Activated T-helper 17 cell treated with anti-CD3 and anti-CD28 coated beads, Interleukin-2, amount 50 U/mL, for 72 hours (primary cell): ENCODE results near the gene ELMO1. TPM values are rescaled to one million over a fixed set of nuclear protein-coding genes. Genes with fewer than 3 reads are reported as not detected.

ENCODE experiments used
- ATAC-seq: fragments of 150-1000 bp; cut with Tn5 transposase; replicated peaks from 2 replicates; pipeline ENCODE4 v1.10.0; 2021; ENCODE audit warnings: mild to moderate bottlenecking, moderate library complexity
- H3K27ac Mint-ChIP-seq: one replicate; pipeline ENCODE4 v1.8.0; 2022; ENCODE audit warnings: mixed read lengths
- H3K27me3 Mint-ChIP-seq: one replicate; pipeline ENCODE4 v1.8.0; 2022; ENCODE audit warnings: mixed read lengths
- H3K36me3 Mint-ChIP-seq: one replicate; pipeline ENCODE4 v1.8.0; 2022; ENCODE audit warnings: low read depth, mild to moderate bottlenecking, mixed read lengths
- H3K4me1 Mint-ChIP-seq: one replicate; pipeline ENCODE4 v1.8.0; 2022; ENCODE audit warnings: mixed read lengths
- H3K4me3 Mint-ChIP-seq: one replicate; pipeline ENCODE4 v1.8.0; 2022; ENCODE audit warnings: mild to moderate bottlenecking, mixed read lengths
- H3K9me3 Mint-ChIP-seq: one replicate; pipeline ENCODE4 v1.8.0; 2022; ENCODE audit warnings: mixed read lengths
- total RNA-seq, 2 donors: library from RNA; stranded (reverse); gene quantifications; one replicate each; pipeline ENCODE4 v1.2.3, GENCODE V29; 2022

Gene ELMO1
- total RNA-seq, 2 donors from 2014 or later = 77.4 to 106 TPM

DNA sequence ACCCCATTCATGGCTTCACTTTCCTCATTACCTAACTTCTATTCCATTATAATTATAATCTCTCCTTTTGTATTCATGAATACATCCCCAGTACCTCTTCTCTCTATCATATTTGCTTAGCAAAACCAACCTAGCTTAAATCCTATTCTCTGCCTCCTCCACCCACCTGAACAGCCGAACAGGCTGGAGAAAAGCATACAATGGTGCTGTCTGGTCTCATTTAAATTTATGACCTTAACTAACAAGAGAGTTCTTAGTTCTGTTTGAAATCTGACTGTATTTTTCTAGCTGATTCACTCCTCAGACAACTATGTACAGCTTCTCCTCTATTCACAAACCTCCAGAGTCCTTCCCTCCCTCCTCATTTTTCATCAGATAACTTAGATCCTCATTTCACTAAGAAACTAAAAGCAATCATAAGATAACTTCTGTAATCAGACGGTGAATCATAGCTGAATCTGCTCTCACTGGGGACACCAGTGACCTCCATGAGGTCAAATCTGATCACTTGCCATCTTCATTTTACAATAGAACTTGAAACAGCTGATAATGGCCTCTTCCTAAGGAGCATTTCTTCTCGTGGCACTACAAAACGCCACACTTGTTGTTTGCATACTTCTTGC lies 490.4 kb downstream of the ELMO1 start:
- no peak for ATAC-seq
- H3K9me3 Mint-ChIP-seq = peaks cover 3% of the 10 kb centered on the region
- H3K4me1 Mint-ChIP-seq = peaks cover 21% of the 10 kb centered on the region
- H3K4me3 Mint-ChIP-seq = no peak overlapping the region
- no peak overlapping the region for H3K27ac Mint-ChIP-seq
- H3K27me3 Mint-ChIP-seq = no peaks in the 10 kb centered on the region
- peaks cover 30% of the 10 kb centered on the region for H3K36me3 Mint-ChIP-seq

DNA sequence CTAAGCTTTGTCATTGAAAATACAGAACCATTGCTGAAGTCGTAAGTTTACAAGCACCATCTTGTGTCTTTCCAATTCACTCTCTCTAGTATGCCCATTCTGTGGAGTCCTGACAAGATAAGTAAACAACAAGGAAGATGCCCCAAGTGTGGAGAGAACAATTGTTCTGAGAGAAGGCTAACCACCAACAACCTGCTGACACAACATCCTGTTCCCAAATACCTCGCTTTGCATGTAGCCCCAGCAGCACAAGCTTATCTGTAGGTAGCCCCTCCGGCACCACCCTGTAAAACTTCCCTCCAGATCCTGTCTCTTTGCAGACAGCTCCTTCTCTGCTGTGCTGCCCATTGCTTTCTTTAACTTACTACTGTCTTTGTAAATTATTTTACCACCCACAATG lies 491.0 kb downstream of the ELMO1 start:
- no peak overlapping the region for H3K4me3 Mint-ChIP-seq
- no peak for ATAC-seq
- no peak overlapping the region for H3K27ac Mint-ChIP-seq
- peaks cover 28% of the 10 kb centered on the region for H3K36me3 Mint-ChIP-seq
- H3K27me3 Mint-ChIP-seq = no peaks in the 10 kb centered on the region
- peaks cover 3% of the 10 kb centered on the region for H3K9me3 Mint-ChIP-seq
- peaks cover 18% of the 10 kb centered on the region for H3K4me1 Mint-ChIP-seq

DNA sequence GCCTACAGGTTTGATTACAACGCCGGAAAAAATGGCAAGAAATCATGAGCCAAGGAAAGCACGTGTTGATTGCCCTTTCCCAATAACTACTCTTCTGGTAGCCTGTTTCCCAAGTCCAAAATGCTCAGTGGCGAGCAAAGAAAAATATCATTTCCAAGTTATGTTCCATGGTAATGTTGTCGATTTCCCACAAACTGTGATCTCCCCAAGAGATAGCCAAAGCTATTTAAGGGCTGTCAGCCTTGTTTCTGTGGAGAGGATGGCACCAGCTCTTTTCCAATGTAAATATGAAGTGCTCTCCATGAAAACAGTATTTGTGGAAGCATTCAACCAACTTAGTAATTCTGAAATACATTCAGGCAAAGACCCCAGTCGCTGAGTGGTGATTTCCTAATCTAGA lies 491.9 kb downstream of the ELMO1 start:
- Mint-ChIP-seq H3K27ac (no peak overlapping the region), H3K9me3 (peaks cover 3% of the 10 kb centered on the region), H3K4me3 (no peak overlapping the region), H3K36me3 (peaks cover 24% of the 10 kb centered on the region), H3K27me3 (no peaks in the 10 kb centered on the region), H3K4me1 (peaks cover 10% of the 10 kb centered on the region)
- ATAC-seq = no peak

DNA sequence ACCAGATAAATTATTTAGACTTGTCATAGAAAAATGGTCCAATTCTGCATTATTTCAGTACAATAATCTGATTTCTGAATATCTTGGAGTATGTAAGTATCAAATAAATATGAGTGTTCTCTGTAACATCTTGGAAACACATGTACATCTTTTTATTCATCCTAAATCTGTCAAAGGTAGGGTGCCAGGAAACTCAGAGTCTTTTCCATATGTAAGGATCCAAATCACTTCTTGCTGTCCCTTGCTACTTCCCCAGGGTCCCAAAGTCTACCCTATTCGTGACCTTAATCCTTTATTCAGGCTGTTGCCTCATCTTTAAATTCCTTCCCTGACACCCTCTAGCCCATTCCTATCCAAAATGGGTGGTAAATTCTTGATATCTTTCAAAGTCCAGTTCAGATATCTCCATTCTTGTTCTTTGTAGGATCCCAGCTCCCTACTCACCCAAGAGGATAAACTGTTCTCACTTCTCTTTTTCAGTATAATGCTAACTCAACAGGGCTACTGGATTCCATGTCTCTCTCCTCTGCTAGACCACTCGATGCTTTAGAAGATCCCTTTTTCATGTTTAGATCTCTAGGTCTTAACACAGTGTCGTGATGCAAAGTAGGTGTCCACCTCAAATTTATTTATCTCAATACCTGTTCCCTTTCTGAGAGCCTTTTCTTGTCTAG lies 493.1 kb downstream of the ELMO1 start:
- H3K27ac Mint-ChIP-seq = no peak overlapping the region
- no peak for ATAC-seq
- no peaks in the 10 kb centered on the region for H3K27me3 Mint-ChIP-seq
- no peak overlapping the region for H3K4me3 Mint-ChIP-seq
- peaks cover 19% of the 10 kb centered on the region for H3K36me3 Mint-ChIP-seq
- H3K4me1 Mint-ChIP-seq = peaks cover 4% of the 10 kb centered on the region
- H3K9me3 Mint-ChIP-seq = peaks cover 3% of the 10 kb centered on the region

DNA sequence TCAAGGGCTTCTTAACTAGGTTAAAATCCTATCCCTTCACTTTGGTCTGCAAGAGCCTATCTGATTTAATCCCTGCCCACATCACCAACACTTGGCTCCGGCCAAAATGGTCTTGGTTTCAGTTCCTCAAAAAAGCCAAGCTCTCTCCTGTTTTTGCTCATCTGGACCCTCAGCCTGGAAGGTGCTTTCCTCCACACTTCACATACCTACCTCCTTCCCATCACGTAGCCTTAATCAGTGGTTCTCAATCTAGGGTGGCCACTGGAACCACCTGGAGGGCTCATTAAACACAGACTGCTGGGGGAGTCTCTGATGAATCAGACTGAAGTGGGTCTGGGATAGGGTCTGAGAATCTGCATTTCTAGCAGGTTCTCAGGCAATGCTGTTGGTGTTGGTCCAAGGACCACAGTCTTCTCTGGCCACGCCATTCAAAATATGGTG lies 497.4 kb downstream of the ELMO1 start:
- ATAC-seq = no peak
- peaks cover 26% of the 10 kb centered on the region for H3K9me3 Mint-ChIP-seq
- no peak overlapping the region for H3K4me3 Mint-ChIP-seq
- H3K4me1 Mint-ChIP-seq = peaks cover 4% of the 10 kb centered on the region
- no peaks in the 10 kb centered on the region for H3K27me3 Mint-ChIP-seq
- no peak overlapping the region for H3K27ac Mint-ChIP-seq
- peaks cover 55% of the 10 kb centered on the region for H3K36me3 Mint-ChIP-seq

DNA sequence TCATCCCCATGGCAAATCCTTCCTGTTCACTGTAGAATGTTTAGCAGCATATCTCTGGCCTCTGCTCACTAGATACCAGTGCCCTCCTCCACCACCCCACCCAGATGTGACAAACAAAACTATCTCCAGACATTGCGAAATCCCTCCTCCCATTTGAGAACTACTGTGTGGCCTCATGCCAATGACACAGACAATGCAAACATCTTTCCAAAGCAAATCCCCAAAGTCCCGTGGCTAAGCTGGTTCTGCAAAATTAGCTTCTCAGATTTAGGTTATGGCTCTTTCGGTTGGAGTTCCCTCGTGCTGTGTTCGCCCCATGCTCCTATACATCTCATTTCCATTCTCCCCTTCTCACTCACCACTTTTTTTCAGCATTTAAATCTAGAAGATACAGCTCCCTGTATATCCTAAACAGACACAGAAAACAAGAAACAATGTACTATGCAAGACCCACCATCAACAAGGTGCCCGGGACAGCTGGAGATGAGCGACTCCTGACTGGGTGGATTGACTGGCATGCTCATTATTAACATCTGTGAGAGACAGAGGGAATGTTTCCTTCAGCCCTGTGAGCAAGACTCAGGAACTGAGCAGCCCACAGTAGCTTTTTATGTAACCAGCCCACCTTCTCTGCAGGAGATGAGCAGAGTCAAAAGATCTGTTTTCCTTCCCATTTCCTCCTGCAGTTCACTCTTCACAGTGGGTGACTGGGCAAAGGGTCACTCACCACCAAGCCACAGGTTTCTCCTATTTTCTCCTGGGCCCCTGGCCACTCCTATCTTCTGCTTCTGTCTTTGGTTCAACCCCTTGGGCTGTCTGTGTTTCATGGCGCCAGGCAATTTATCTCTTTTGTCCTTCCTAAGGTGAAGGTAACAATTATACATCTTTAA lies 498.7 kb downstream of the ELMO1 start:
- Mint-ChIP-seq H3K4me3 (no peak overlapping the region), H3K9me3 (peaks cover 26% of the 10 kb centered on the region), H3K27me3 (no peaks in the 10 kb centered on the region), H3K4me1 (peaks cover 4% of the 10 kb centered on the region), H3K27ac (no peak overlapping the region), H3K36me3 (peaks cover 46% of the 10 kb centered on the region)
- no peak for ATAC-seq

DNA sequence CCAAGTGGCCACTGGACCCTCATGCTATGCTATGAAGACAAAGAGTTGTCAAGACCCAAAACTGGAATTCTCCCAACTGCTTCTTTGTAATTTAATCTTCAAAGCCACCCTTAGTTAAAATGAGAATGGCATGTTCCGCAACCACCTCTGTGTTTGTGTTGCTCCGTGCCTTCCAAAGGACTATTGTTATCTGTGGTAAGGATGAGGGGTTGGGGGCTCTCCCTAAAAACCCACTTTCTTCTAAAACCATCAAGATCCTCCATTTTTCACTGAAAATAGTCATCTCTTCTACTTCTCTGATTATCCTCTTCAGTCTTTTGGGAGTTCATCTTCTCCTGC lies 502.3 kb downstream of the ELMO1 start:
- Mint-ChIP-seq H3K36me3 (peaks cover 71% of the 10 kb centered on the region), H3K27ac (no peak overlapping the region), H3K4me3 (no peak overlapping the region), H3K27me3 (no peaks in the 10 kb centered on the region), H3K4me1 (peaks cover 11% of the 10 kb centered on the region), H3K9me3 (peaks cover 37% of the 10 kb centered on the region)
- ATAC-seq = no peak

DNA sequence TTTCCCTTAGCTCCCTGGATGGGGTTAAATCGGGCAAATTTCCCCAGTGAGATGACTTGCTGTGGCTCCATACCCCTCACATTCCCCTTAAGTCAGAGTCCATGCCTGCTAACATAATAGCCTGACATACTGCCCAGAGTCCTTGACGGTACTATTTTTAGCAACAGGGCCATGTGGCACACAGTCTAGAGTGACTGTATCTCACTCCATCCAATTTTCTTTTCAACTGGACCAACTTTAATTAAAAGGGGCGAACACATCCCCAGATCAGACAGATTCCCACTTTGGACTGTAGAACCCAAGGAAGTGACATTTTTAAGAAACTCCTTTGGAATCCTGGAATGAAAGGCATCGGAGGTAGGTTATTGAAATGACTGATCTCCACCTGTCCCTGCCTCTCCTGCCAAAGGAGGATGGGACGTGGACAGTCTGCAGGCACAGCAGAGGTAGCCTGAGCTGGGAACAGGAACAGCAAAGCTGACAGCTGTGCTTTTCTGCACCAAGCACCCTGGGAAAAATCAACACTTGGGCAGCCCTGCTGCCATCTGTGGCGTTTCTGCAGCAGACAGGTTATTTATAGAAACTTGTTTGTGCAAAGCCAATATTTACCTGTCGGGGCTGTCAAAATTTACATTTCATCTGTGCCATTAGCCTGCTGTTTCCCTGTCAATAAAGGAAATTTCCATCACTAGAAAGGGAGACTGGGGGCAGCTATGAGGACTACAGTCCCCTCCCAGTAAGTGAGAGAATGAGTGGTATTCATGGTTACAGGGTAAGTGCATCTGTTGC lies 502.9 kb downstream of the ELMO1 start:
- H3K36me3 Mint-ChIP-seq = peaks cover 77% of the 10 kb centered on the region
- H3K27me3 Mint-ChIP-seq = no peaks in the 10 kb centered on the region
- H3K4me3 Mint-ChIP-seq = no peak overlapping the region
- H3K4me1 Mint-ChIP-seq = peaks cover 11% of the 10 kb centered on the region
- no peak for ATAC-seq
- peaks cover 37% of the 10 kb centered on the region for H3K9me3 Mint-ChIP-seq
- H3K27ac Mint-ChIP-seq = no peak overlapping the region

DNA sequence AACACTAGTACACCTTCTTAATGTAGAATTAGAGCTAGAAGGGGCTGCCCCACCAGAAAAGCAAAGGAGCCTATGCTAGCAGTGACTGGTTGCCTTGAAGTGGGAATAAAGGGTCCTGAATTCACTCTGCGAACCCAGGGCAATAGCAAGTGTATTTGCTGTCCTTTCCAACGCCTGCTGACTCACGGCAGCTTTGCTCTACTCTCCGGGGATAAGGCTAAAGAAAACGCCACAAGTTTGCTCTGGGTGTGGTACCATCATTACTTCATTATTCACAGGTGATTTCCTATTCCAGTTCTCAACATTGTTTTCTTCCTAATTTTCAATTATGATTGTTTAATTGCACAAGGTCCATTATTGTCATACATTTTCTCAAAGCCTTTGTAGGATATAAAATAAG lies 503.8 kb downstream of the ELMO1 start:
- H3K4me1 Mint-ChIP-seq = peaks cover 11% of the 10 kb centered on the region
- no peak overlapping the region for H3K4me3 Mint-ChIP-seq
- H3K9me3 Mint-ChIP-seq = peaks cover 39% of the 10 kb centered on the region
- no peak for ATAC-seq
- peaks cover 79% of the 10 kb centered on the region for H3K36me3 Mint-ChIP-seq
- H3K27me3 Mint-ChIP-seq = no peaks in the 10 kb centered on the region
- no peak overlapping the region for H3K27ac Mint-ChIP-seq

DNA sequence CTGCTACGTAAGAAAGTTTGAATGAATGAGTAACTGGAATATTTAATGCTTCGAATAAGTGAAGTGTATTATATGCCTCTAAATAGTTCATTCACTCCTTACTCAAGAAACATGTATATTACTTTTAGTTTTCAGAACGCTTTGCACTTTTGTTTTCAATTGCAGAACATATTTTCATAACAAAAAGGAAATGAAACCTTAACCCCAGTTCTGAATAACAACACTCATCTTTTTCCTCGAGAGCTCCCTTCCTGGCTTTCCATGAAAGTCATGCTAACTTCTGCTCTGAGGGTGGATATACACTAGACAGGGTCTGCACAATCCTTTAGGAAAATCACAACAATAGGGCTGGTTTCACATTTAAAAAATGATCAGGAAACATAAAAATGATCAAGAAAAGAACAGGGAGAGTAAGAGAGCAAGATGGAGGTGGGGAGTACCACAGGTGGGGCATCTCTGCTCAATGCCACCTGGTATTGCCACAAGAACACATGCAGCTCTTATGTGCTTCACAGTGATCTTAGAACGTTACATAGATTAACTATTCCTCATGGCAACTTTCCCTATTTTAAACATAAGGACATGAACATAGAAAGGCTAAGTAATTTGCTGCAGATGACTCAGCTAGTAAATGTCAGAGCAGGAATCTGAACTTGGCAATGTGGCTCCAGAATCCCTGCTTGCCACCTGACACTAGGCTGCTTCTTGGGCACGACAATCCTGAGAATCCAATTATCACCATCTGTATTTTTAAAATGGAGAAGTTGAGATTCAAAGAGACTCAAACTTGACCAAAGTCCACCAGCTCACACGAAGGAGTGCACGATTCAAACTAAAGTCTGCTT lies 504.9 kb downstream of the ELMO1 start:
- Mint-ChIP-seq H3K9me3 (peaks cover 37% of the 10 kb centered on the region), H3K36me3 (peaks cover 75% of the 10 kb centered on the region), H3K4me3 (no peak overlapping the region)

DNA sequence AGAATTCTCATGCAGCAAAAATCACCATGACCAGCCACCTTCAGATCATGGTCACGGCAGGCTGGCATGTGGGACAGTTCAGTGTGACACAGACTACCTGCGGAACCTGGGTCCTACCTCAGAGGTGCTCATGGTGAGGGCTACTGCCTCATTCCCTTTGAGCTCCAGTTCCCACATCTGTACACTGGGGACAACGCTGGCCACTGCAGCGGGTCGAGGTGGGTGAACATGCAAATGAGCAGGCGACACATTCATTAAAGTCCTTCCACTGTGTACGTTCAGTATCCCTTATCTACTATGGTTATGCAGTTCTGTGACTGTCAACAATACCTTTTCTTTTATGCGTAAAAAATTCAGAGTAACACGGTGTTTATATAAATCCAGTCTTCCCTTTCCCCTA lies 505.7 kb downstream of the ELMO1 start:
- Mint-ChIP-seq H3K4me1 (peaks cover 11% of the 10 kb centered on the region), H3K4me3 (no peak overlapping the region), H3K27ac (no peak overlapping the region), H3K27me3 (no peaks in the 10 kb centered on the region), H3K9me3 (peaks cover 37% of the 10 kb centered on the region), H3K36me3 (peaks cover 78% of the 10 kb centered on the region)
- no peak for ATAC-seq

More for the DNA sequence above, 504.9 kb downstream of the ELMO1 start:
- Mint-ChIP-seq H3K27me3 (no peaks in the 10 kb centered on the region), H3K4me1 (peaks cover 11% of the 10 kb centered on the region), H3K27ac (no peak overlapping the region)
- no peak for ATAC-seq

DNA sequence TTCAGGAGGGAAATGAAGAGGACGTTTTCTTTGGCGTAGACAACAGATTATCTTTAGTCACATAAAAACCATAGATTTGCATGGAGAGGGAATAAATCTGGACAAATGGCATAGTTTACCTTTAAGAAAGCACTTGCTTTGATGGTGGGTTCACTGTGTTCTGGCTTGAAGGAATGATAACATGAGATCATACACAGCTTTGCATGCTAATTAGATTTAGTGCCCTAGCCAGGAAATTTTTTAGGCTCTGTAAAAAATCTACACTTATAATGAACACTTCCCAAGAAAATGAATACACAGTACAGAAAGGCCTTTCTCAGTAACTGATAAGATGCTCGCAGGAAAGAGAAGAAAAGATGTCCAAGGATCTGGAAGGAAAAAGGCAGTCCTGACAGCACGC lies 506.1 kb downstream of the ELMO1 start:
- H3K4me3 Mint-ChIP-seq = no peak overlapping the region
- H3K4me1 Mint-ChIP-seq = peaks cover 11% of the 10 kb centered on the region
- H3K27ac Mint-ChIP-seq = no peak overlapping the region
- H3K36me3 Mint-ChIP-seq = peaks cover 78% of the 10 kb centered on the region
- no peak for ATAC-seq
- peaks cover 34% of the 10 kb centered on the region for H3K9me3 Mint-ChIP-seq
- no peaks in the 10 kb centered on the region for H3K27me3 Mint-ChIP-seq

DNA sequence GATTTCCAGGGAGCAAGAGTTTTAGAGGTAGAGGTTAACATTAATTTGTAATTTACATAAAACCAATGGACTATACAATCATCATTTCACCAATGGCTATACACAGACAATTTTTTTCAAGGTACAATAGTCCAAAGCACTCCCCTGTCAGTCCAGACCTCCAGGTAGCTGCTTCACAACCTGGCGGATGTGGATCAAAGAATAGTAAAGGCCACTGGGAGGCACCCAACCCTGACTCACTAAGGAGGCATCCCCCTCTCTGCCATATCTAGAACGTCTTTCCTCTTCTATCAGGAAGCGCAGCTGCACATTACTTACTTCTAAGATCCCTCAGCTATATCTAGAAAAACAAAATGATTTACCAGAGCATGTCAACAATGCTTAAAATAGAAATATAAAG lies 506.6 kb downstream of the ELMO1 start:
- no peak for ATAC-seq
- Mint-ChIP-seq H3K36me3 (peaks cover 78% of the 10 kb centered on the region), H3K27ac (no peak overlapping the region), H3K4me1 (peaks cover 11% of the 10 kb centered on the region), H3K9me3 (peaks cover 29% of the 10 kb centered on the region), H3K4me3 (no peak overlapping the region), H3K27me3 (no peaks in the 10 kb centered on the region)
